ENCODE results near the gene ATL3.
A peak's percentile ranks its signal among the peaks of the same experiment; 100 is the strongest.
"Not testable (repeated sequence)": the region's sequence is repeated elsewhere in the genome, so short reads cannot be mapped to it uniquely, and the experiment has no call there.

ATL3 gene

GRCh38 chr11:63686926-63687325, 15.8 kb upstream of the ATL3 start:
- Histone ChIP-seq H3K36me3 (ENCODE audit: insufficient read depth, low read length) (no peaks in the 10 kb centered on the region), H3K9me3 (ENCODE audit: insufficient read depth, low read depth, low read length) (no peaks in the 10 kb centered on the region), H3K9me2 (replicated peaks; ENCODE audit: low read depth, low read length) (no peaks in the 10 kb centered on the region), H3K9ac (ENCODE audit: low read depth, low read length, poor library complexity, severe bottlenecking) (no peak overlapping the region), H3K4me1 (ENCODE audit: insufficient read depth, low read length, poor library complexity, severe bottlenecking) (peaks cover 56% of the 10 kb centered on the region), H2AFZ (ENCODE audit: low read length) (no peak overlapping the region), H3F3A (ENCODE audit: low read depth) (no peaks in the 10 kb centered on the region), H3K4me3 (ENCODE audit: low read length, poor library complexity, severe bottlenecking) (peak overlapping the region; percentile 5), H4K20me1 (ENCODE audit: insufficient read depth, low read length, poor library complexity, severe bottlenecking) (peaks cover 61% of the 10 kb centered on the region), H3K79me2 (ENCODE audit: insufficient read depth, low read length) (peaks cover 100% of the 10 kb centered on the region), H3K4me2 (ENCODE audit: low read depth, low read length, poor library complexity, severe bottlenecking) (peak overlapping the region; percentile 60), H3K27me3 (ENCODE audit: insufficient read depth, low read length, poor library complexity, severe bottlenecking) (no peaks in the 10 kb centered on the region)
- TF ChIP-seq CTCF (conservative IDR thresholded peaks at IDR 0.05; ENCODE audit: low read length): no peak
- TF ChIP-seq EZH2phosphoT487 (IDR thresholded peaks at IDR 0.05; ENCODE audit: borderline replicate concordance): no peak

- H3K36me3 ChIP-seq (ENCODE audit: insufficient read depth, low read length); H3F3A ChIP-seq (ENCODE audit: low read depth); H3K9ac ChIP-seq (ENCODE audit: low read depth, low read length, poor library complexity, severe bottlenecking); H2AFZ ChIP-seq (ENCODE audit: low read length); H3K27me3 ChIP-seq (ENCODE audit: insufficient read depth, low read length, poor library complexity, severe bottlenecking); H3K9me2 ChIP-seq (replicated peaks; ENCODE audit: low read depth, low read length); H3K9me3 ChIP-seq (ENCODE audit: insufficient read depth, low read depth, low read length): not testable (repeated sequence)
- Histone ChIP-seq H4K20me1 (ENCODE audit: insufficient read depth, low read length, poor library complexity, severe bottlenecking) (peaks cover 58% of the 10 kb centered on the region), H3K79me2 (ENCODE audit: insufficient read depth, low read length) (peaks cover 85% of the 10 kb centered on the region), H3K4me2 (ENCODE audit: low read depth, low read length, poor library complexity, severe bottlenecking) (peak overlapping the region; percentile 60), H3K4me3 (ENCODE audit: low read length, poor library complexity, severe bottlenecking) (peak overlapping the region; percentile 93), H3K4me1 (ENCODE audit: insufficient read depth, low read length, poor library complexity, severe bottlenecking) (peaks cover 58% of the 10 kb centered on the region)
Observed at GRCh38 chr11:63685158-63685721, 14.1 kb upstream of the ATL3 start.

GRCh38 chr11:63683133-63683991, 12.2 kb upstream of the ATL3 start:
- H3K9ac ChIP-seq (ENCODE audit: low read depth, low read length, poor library complexity, severe bottlenecking): peak overlapping the region; percentile 83
- H2AFZ ChIP-seq (ENCODE audit: low read length): no peak overlapping the region
- H3F3A ChIP-seq (ENCODE audit: low read depth): no peaks in the 10 kb centered on the region
- no peaks in the 10 kb centered on the region for H3K36me3 ChIP-seq (ENCODE audit: insufficient read depth, low read length)
- H3K4me2 ChIP-seq (ENCODE audit: low read depth, low read length, poor library complexity, severe bottlenecking): peak overlapping the region; percentile 99
- H4K20me1 ChIP-seq (ENCODE audit: insufficient read depth, low read length, poor library complexity, severe bottlenecking): peaks cover 46% of the 10 kb centered on the region
- TF ChIP-seq EZH2phosphoT487 (IDR thresholded peaks at IDR 0.05; ENCODE audit: borderline replicate concordance) (no peak), CTCF (conservative IDR thresholded peaks at IDR 0.05; ENCODE audit: low read length) (no peak)
- H3K27me3 ChIP-seq (ENCODE audit: insufficient read depth, low read length, poor library complexity, severe bottlenecking): no peaks in the 10 kb centered on the region
- H3K4me3 ChIP-seq (ENCODE audit: low read length, poor library complexity, severe bottlenecking): peak overlapping the region; percentile 93
- H3K79me2 ChIP-seq (ENCODE audit: insufficient read depth, low read length): peaks cover 66% of the 10 kb centered on the region
- no peaks in the 10 kb centered on the region for H3K9me3 ChIP-seq (ENCODE audit: insufficient read depth, low read depth, low read length)
- H3K4me1 ChIP-seq (ENCODE audit: insufficient read depth, low read length, poor library complexity, severe bottlenecking): peaks cover 48% of the 10 kb centered on the region
- H3K9me2 ChIP-seq (replicated peaks; ENCODE audit: low read depth, low read length): no peaks in the 10 kb centered on the region
